GM12891 (cell line): Measurements from ENCODE around the gene GRM7.

Experiments
- PAX5 ChIP-seq: IDR thresholded peaks from 2 replicates; pipeline ENCODE4 v1.6.1; 2011; ENCODE audit warnings: low read length, moderate library complexity, mild to moderate bottlenecking; ENCODE audit not compliant: insufficient read depth, severe bottlenecking
- POLR2A ChIP-seq: IDR thresholded peaks from 2 replicates; pipeline ENCODE4 v1.6.1; 2011; ENCODE audit warnings: low read depth, low read length, control low read depth
- POLR2AphosphoS5 ChIP-seq: IDR thresholded peaks from 2 replicates; pipeline ENCODE4 v1.6.1; 2011; ENCODE audit warnings: low read depth, low read length, control low read depth
- SPI1 ChIP-seq: IDR thresholded peaks from 2 replicates; pipeline ENCODE4 v1.6.1; 2011; ENCODE audit warnings: low read depth, low read length, control low read depth
- TAF1 ChIP-seq: IDR thresholded peaks from 2 replicates; pipeline ENCODE4 v1.6.1; 2011; ENCODE audit warnings: low read depth, low read length, control low read depth

DNA sequence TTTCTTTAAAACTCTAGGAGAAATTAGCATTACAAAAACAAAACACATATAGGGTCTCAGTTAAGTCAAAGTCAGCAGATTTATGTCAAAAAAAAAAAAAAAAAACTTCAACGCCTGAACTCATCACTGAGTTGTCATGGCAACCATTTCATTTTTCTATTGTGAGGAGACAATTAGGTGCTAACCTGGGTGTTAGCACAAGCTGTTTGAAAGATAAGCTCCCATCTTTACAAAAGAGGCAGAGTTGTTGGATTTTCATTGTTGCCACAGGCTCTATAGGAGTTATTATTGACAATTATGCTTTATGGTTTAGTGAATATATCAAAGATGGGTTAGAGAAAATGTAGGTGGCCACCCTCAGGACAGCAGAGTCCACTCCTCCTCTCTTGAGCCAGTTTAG lies 806.9 kb downstream of the GRM7 start:
- TF ChIP-seq TAF1 (no peak), POLR2A (no peak), POLR2AphosphoS5 (no peak), SPI1 (no peak), PAX5 (no peak)
